ACHN (cell line): ENCODE measurements around the gene TRAK1.

Experiments used
- DNase-seq: peaks from one replicate; pipeline ENCODE4 v3.0.0-alpha.2; 2015
- in situ Hi-C: cut with HindIII; loops from 2 replicates; pipeline ENCODE4 v1.10.0; 2017; ENCODE audit warnings: low sequenced_read_pairs, low pct_ligation_motif_present, low pct_unique_long_range_greater_than_20kb

TRAK1 gene

DNA sequence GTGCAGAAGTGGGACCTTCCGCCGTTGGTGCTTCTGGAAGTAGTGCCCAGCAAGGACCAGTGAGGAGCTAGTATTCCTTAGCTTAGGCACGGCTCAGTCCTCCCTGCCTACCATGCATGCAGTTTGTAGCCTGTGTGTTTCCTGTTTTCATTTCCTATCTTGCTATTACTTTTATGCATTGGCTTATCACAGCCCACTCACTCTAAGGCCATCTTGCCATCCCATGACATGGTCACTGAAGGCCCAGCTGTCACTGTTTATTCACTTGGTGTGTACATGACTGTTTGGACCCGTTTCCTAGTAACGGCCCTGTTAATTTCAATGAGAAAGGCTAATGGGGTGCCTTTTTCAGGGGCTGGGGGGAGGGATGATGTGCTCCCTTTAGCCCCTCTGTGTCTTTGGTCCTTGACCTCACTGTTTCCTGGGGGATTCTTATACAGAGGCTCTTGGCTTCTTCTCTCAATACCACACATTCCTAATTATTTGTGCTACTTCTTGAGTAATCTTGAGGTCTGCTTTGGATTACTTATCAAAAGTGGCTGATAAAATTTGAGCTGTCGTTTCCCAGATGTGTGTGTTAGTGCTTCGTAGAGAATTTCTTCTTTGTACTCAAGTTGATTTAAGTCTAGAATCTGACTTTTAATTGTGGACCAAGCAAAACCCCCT lies 24.5 kb upstream of the TRAK1 start:
- in situ Hi-C loops, result no loop called here
- DNase-seq, result no peak

DNA sequence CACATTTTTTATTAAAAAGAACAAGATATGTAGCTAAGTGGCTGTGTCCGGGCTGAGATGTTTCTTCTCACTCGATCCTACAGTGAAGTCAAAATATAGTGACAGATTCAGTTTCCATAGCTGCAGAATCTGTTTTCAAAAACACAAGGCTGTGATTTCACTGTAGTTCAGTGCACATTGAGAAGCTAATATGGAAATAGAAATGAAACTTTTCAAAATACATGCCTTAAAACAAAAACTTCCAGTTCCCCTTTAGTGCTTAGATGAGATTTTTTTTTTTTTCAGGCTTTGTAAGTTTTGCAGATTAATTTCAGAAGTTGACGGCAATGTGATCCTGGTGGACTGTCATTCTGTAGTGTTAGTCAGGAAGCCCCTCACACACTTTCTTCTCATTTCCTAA lies 23.8 kb upstream of the TRAK1 start:
- in situ Hi-C loops, result no loop called here
- no peak for DNase-seq

DNA sequence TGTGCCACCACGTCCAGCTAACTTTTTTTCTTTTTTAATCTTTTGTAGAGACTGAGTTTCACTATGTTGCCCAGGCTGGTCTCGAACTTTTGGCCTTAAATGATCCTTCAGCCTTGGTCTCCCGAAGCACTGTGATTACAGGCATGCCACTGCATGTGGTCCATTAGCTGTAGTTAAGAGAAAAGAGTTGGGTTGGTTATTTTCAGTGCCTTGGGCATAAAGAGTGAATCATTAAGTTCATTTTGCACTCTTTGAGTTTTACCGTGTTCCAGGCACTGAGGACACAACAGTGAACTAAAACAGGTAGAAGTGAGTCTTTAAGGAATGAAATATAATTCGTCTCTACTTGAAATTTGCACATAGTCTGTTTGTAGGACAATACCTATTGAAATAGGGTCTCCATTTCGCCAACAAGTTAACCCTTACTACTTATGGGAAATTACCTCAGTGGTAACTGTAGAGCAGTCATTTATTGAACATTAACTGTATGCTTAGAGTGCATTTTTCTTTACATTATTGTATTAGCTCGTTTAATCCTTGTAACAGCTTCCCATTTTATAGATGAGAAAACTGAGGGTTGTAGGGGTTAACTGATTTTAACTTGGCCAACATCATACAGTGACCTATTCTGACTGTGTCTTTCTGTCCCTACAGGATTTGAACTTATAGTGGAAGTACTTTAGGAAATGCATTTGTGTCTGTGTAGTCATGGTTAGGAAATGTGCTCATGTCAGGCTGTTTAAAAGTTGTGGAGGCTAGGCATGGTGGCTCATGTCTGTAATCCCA lies 22.7 kb upstream of the TRAK1 start:
- in situ Hi-C loops, result no loop called here
- no peak for DNase-seq

DNA sequence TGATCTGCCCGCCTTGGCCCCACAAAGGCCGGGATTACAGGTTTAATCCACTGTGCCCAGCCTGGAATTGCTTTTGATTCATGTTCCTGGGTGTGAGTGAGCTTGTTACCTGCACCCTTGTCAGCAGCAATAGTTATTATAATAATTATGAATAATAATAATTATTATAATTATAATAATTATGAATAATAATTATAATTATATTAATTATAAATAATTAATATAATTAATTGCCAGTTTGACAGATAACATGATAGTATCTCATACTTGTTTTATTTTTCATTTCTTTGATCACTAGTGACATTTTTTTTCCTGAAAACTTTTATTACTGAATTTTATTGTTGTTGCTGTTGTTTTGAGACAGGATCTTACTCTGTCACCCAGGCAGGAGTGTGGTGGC lies 21.1 kb upstream of the TRAK1 start:
- DNase-seq, result no peak
- in situ Hi-C loops, result no loop called here

DNA sequence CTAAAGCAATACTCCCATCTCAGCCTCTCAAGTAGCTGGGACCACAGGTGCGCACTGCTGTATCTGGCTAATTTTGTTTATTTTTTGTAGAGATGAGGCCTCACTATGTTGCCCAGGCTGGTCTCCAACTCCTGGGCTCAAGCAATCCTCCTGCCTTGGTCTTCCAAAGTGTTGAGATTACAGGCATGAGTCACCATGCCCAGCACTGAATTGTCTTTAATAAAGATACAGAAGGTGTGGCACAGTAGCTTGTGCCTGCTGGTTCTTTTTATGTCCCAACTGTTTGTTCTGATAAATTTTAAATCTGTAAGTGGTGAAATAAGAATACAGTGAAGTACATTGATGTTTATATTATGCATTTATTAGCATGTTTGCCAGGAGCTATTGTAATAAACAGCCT lies 20.6 kb upstream of the TRAK1 start:
- no peak for DNase-seq
- in situ Hi-C loops, result no loop called here

DNA sequence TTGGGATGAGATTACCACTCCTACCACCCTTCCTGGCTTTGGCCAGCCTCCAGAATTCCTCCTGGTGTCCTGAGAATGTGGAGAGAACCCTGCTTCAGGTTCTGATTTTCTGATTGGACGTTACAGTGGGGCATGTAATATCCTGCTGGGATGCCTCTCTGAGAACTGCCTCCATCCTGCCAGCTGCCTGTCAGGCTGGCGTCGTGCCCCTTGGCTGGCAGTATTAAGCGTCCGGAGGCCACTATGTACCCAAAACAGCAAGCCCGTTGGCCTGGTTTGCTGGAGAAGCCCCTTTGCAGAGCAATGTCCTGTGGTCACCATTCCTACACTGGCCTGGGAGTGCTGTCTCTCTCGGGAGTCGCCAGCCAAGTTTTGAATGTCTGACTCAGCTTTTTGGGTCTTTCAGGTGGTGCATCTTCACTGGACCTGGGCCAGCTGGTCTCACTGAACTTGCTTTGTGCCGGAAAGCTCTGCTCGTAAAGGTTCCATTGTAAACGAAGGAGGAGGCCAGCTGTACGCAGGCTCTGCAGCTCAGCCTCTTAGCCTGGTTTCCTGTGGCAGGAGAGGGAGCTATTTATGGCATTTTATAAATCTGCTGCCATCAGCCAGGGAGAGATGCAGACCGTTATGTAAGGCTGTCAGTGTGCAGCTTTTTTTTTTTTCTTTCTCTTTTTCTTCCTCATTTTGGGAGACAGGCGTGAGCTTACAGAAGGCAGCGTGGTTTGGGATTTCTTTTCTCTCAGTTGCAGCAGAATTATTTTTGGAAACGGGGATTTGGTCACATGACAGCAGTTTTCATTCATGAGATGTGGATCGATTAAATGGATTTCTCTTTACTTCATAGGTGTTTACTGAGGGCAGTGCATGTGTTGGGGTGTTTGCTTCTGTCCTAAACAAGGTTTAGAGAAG lies 19.0 kb upstream of the TRAK1 start:
- peak; percentile 57 for DNase-seq
- in situ Hi-C loops, result no loop called here

DNA sequence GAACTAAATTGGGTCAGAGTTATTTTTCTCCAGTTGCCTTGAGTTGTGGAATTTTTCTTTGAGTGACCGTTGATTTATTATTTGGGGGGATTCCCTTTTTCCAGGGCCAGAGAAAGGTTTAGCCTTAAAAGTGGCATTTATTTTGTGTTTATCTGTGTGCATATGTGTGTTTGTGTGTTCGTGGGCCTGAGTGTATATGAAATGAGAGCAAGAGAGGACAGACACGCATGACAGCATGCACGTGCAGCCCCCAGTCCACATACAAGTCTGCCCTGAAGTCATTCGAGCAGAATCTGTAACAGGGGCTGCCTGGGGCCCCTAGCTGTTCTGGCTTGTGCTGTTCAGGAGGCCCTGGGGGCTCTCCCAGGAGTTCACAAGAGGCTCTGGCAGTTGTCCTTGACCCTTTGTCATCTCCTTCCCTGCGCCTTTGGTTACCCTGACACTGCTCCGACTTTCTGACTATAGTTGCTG lies 18.3 kb upstream of the TRAK1 start:
- in situ Hi-C loops, result no loop called here
- DNase-seq, result no peak

DNA sequence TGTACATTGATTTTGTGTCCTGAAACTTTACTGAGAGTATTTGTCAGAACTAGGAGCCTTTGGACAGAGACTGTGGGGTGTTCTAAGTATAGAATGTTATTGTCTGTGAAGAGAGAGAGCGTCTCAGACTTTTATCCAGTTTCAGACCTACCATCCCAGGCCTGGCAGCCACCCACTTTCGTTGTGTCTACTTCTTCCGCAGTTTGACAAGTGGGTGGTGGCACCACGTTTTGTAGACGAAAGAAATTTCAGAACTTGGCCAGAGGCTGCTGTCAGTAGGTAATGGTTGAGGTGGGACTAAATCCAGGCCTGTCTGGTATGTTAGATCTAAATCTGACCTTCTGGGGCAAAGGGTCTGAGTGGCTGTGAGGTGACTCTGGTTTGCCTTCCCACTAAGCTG lies 13.4 kb upstream of the TRAK1 start:
- in situ Hi-C loops, result no loop called here
- no peak for DNase-seq

DNA sequence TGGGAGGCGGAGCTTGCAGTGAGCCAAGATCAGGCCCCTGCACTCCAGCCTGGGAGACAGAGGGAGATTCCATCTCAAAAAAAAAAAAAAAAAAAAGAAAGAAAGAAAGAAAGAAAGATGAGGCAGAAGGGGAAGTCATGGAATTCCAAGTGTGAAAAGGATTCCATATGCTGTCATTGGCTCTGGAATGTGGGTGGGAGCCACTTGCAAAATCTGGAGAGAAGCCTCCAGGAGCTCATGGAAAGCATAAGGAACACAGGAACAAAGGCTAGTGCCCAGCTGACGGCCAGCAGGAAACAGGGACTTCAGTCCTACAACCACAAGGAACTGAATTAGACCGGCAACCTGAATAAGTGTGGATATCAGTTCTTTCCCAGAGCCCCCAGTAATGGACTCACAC lies 12.5 kb upstream of the TRAK1 start:
- DNase-seq, result no peak
- in situ Hi-C loops, result no loop called here

DNA sequence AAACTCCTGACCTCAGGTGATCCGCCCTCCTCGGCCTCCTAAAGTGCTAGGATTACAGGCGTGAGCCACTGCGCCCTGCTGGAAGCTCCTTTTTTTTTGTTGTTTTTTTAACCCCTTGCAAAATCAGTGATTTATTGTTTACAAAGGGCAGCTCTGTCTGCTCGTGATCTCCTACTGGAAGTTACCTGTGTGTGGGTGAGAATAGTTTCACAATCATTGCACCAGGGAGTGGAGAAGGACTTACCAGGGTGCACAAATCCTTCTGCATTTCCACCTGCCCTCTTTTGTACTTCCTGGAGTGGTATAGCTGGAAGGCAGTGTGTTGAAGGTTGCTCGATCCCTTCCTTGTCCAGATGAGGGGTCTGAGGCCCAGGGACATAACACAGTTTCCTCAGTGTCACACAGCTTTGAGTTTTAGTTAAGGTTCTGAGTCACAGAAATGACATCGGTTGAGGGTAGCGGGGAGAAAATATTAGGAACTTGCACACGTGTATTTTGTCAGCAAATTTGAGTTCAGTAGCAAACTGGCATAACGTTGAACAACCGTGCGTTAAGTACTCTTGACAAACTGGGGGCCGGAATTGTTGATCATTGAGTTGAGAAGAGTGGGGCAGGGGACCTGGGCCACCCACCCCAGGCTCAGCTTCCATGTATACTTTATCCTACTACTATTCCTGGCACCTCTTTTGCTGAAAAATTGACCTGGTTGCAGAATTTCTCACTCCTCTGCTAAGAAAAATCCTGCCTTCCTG lies 11.3 kb upstream of the TRAK1 start:
- in situ Hi-C loops, result no loop called here
- DNase-seq, result no peak

DNA sequence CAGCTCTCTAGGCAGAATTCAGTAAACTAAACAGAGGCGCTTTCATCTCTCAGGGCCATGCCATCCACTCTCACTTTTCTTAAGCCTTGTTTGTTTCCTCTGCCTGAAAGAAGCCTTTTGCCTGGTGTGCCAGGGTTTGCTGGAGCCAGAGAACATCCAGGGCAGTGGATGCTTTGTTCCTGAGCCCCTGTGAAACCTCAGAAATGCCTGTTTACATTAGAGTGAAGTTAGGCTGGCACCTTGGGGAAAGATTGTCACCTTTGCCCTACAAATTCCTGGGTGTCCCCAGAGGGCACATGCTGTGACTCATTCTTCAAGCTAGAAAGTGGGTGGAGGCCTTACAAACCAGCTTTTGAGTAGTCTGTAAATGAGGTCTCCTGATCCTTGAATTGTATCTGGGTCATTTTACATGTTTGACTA lies 10.7 kb upstream of the TRAK1 start:
- in situ Hi-C loops, result no loop called here
- peak; percentile 49 for DNase-seq

DNA sequence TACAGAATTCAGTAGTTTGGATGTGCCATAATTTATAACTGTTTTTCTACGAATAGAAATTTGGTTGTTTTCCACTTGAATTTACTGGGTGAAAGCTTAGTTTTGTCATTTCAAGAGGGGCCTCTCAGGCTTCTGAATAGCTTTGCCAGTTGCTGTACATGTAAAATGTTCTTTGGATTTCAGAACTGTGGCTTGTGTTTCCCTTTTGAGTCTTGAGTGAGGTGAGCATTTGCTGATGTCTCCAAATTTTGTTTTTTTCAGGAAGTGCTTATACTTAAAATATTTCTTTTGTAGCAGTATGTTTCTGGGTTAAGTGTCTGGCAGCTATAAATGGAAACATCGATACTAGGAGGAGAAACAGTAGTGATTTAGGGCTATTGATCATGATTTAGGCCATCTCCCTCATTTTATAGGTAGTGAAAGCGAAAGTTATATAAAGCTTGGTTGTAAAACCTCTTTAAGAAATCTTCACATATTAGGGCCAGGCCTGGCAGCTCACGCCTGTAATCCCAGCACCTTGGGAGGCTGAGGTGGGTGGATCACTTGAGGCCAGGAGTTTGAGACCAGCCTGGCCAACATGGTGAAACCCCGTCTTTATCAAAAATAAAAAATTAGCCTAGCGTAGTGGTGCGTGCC lies 9.2 kb upstream of the TRAK1 start:
- in situ Hi-C loops, result no loop called here
- no peak for DNase-seq

DNA sequence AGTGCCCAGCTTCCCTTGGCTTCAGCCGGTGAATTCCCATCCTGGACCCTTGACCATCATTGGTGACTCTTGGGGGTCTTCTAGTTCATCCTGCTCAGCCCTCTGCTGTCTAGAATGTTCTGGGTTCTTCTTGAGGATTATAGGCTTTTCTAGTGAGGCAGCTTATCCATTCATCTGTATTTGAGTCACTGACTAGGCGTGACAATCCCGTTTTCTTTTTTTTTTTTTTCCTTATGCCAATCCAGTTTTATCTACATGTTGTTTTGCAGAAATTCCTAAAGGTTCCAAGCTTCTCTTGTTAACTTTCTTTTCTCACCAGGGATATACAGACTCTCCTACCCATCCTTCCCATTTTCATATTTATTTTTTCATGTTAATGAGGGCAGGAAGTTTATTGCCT lies 6.6 kb upstream of the TRAK1 start:
- in situ Hi-C loops, result no loop called here

DNA sequence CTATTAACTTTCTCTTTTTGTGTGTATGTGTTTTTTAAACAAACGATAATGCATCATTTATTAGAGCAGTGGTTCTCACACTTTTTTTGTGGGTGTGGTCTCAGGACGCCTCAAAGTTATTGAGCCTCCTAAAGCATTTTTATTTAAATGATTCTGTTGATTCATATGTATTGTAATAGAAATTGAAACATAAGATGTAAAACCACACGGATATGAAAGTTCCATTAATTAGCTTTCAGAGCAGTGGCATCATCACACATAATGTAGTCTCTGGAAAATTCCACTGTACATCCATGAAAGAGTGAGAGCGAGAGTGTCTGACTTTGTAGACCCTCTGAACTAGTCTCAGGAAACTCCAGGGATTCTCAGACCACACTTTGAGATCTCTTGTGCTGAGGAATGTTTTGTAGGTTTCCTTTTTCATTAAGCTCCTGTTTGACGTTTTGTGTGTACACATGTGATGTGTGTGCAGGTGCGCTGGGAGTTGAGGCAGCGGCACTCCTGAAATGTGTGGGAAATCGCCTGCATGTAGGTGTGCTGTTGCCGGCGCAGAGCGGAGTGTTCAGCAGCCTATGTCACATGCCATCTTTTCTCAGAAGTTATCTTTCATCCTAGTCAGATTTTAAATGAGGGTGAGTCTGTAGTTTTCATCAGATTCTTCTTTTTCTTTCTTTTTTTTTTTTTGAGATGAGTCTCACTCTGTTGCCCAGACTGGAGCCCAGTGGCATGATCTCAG lies 5.3 kb upstream of the TRAK1 start:
- in situ Hi-C loops, result no loop called here
- no peak for DNase-seq

More for the DNA sequence above, 6.6 kb upstream of the TRAK1 start:
- DNase-seq, result no peak

DNA sequence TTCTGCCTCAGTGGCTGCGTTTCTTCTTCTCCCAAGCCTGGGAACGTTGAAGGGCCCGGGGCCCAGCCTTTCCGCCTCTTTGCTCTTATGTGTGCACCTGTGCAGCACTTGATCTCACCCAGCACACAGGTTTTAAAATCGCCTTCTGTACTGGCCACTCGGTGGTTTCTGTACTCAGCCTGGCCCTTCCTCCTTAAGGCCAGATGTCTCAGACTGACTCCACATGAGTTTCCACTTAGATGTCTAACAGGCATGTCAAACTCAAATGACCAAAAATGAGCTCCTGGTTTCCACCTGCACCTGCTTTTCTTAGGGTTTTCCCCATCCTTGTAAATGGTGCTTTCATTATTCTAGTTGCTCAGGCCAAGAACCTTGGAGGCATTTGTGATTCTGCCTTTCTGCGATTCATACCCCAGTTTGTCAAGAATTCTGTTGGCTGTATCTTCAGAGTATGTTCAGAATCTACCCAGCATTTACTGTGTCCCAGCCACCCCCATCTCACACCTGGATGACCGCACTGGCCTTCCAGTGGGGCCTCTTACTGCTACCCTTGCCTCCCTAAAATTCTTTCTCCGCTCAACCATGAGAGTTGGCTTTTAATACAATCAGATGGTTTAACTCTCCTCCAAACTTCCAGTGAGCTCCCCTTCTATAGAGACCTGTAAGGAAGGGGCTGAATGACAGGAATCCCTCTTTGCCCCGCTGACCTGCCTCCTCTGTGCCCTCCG lies 2.2 kb upstream of the TRAK1 start:
- no peak for DNase-seq
- in situ Hi-C loops, result no loop called here

DNA sequence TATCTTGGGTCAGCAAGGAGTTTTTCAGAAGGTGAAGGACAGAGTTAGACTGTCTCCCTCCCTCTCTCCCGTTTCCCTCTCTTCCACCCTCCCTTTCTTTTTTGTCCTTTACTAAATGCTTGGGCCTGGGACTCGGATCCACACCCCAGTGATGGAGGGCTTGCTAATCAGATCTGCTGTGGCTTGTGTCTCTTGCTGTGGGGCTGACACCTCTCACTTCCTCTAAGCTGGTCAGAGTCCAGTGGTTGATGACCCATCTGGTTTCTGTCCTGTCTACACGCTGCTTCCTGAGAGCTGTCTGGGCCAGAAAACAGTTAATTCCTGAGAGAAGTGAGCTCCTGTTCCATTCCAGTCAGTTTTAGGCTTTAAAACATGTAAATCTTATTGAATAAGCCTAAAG lies 849 bp downstream of the TRAK1 start:
- in situ Hi-C loops, result no loop called here

DNA sequence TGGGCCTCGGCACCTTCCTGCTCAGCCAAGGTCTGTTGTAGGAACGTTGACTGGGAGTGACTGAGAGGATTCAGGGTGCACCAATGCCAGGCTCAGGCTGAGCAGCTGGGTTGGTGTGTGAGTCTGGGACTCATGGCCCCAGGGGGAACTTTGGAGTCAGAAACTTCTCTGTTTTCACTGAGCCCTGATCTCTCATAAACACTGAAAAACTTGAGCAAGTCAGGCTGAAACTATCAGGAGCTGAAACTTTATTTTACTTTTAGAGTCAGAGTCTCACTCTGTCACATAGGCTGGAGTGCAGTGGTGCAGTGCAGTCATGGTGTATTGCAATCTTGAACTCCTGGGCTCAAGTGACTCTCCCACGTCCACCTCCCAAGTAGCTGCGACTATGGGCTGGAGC lies 3.0 kb downstream of the TRAK1 start:
- DNase-seq, result no peak
- in situ Hi-C loops, result no loop called here

More for the DNA sequence above, 849 bp downstream of the TRAK1 start:
- DNase-seq, result no peak
